ENCODE results near the gene MAPKAP1. TPM values are rescaled to one million over a fixed set of nuclear protein-coding genes. Genes with fewer than 3 reads are reported as not detected.

Gene MAPKAP1
- total RNA-seq, 1 donor from 2014 or later = 81.9 TPM

GRCh38 chr9:125421591-125422181 lies 285.3 kb downstream of the MAPKAP1 start:
- H3K27me3 ChIP-seq (ENCODE audit: control insufficient read depth, insufficient read depth, low read length) = peaks cover 2% of the 10 kb centered on the region
- H3K4me3 ChIP-seq (ENCODE audit: low read depth, low read length) = no peak overlapping the region
- no peak for DNase-seq (ENCODE audit: low read depth)
- no peak for TF ChIP-seq CTCF (IDR thresholded peaks at IDR 0.05; ENCODE audit: insufficient read depth, low read length, severe bottlenecking)
- FAIRE-seq = no peak
- H3K36me3 ChIP-seq (ENCODE audit: control insufficient read depth, insufficient read depth, low read length) = no peaks in the 10 kb centered on the region

- Histone ChIP-seq H3K27me3 (ENCODE audit: control insufficient read depth, insufficient read depth, low read length) (peaks cover 2% of the 10 kb centered on the region), H3K4me3 (ENCODE audit: low read depth, low read length) (no peak overlapping the region), H3K36me3 (ENCODE audit: control insufficient read depth, insufficient read depth, low read length) (no peaks in the 10 kb centered on the region)
- no peak for DNase-seq (ENCODE audit: low read depth)
- FAIRE-seq = no peak
- TF ChIP-seq CTCF (IDR thresholded peaks at IDR 0.05; ENCODE audit: insufficient read depth, low read length, severe bottlenecking) = no peak
Measured at GRCh38 chr9:125421166-125421565, 285.8 kb downstream of the MAPKAP1 start.

GRCh38 chr9:125418404-125418803 lies 288.6 kb downstream of the MAPKAP1 start:
- H3K4me3 ChIP-seq (ENCODE audit: low read depth, low read length) = no peak overlapping the region
- DNase-seq (ENCODE audit: low read depth) (no peak), FAIRE-seq (no peak)
- no peak for TF ChIP-seq CTCF (IDR thresholded peaks at IDR 0.05; ENCODE audit: insufficient read depth, low read length, severe bottlenecking)
- peaks cover 2% of the 10 kb centered on the region for H3K27me3 ChIP-seq (ENCODE audit: control insufficient read depth, insufficient read depth, low read length)
- H3K36me3 ChIP-seq (ENCODE audit: control insufficient read depth, insufficient read depth, low read length) = no peaks in the 10 kb centered on the region

- Histone ChIP-seq H3K27me3 (ENCODE audit: control insufficient read depth, insufficient read depth, low read length) (peaks cover 2% of the 10 kb centered on the region), H3K4me3 (ENCODE audit: low read depth, low read length) (no peak overlapping the region), H3K36me3 (ENCODE audit: control insufficient read depth, insufficient read depth, low read length) (no peaks in the 10 kb centered on the region)
- DNase-seq (ENCODE audit: low read depth) (no peak), FAIRE-seq (no peak)
- no peak for TF ChIP-seq CTCF (IDR thresholded peaks at IDR 0.05; ENCODE audit: insufficient read depth, low read length, severe bottlenecking)
Measured at GRCh38 chr9:125416517-125416916, 290.5 kb downstream of the MAPKAP1 start.

- no peak for FAIRE-seq
Measured at GRCh38 chr9:125415583-125416460, 291.2 kb downstream of the MAPKAP1 start.

More at GRCh38 chr9:125415583-125416460, 291.2 kb downstream of the MAPKAP1 start:
- TF ChIP-seq CTCF (IDR thresholded peaks at IDR 0.05; ENCODE audit: insufficient read depth, low read length, severe bottlenecking) = no peak
- H3K4me3 ChIP-seq (ENCODE audit: low read depth, low read length) = no peak overlapping the region
- H3K27me3 ChIP-seq (ENCODE audit: control insufficient read depth, insufficient read depth, low read length) = peaks cover 2% of the 10 kb centered on the region
- H3K36me3 ChIP-seq (ENCODE audit: control insufficient read depth, insufficient read depth, low read length) = no peaks in the 10 kb centered on the region
- DNase-seq (ENCODE audit: low read depth) = no peak
